Measurements from ENCODE around the gene UST.
"Not testable (repeated sequence)": the region's sequence is repeated elsewhere in the genome, so short reads cannot be mapped to it uniquely, and the experiment has no call there.

UST gene

DNA sequence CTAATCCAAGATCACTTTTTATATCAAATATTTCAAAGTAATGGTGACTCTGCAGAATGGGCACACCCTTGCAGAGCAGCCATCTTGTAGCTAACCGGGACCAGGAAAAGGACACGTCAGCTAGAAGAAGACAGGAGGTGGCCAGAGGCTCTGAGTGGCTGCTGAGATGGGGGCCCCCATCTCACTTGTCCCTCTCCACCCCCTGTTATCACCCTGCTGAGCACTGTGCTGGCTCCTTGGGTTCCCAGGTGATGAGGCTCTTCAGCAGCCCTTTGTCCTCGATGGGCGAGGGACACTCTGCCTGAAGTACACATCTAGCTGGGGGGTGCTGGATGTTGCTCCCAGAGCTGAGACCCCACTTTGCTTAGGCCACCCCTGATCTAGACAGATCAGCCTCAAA is 126.3 kb downstream of the UST start:
- no peak for ATAC-seq

DNA sequence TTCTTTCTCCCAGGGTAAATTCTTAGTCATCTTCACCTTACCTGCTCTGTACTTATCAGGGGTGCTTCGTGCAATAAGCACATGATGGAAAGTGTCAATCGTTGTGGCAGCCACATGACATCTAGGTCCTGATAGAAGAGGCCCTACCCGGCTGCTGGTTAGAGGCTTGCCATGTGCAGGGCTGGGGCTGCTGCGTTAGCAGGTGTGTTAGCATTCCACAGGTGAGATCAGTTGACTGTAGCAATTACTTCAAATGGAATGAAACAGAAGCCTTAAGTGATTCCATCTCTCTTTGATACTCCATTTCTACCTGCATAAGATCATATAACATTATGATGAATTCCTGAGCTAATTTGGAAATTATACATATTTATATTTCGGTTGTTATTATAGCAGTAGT is 127.0 kb downstream of the UST start:
- ATAC-seq: peak in 1 of 2 donors; percentile 39

DNA sequence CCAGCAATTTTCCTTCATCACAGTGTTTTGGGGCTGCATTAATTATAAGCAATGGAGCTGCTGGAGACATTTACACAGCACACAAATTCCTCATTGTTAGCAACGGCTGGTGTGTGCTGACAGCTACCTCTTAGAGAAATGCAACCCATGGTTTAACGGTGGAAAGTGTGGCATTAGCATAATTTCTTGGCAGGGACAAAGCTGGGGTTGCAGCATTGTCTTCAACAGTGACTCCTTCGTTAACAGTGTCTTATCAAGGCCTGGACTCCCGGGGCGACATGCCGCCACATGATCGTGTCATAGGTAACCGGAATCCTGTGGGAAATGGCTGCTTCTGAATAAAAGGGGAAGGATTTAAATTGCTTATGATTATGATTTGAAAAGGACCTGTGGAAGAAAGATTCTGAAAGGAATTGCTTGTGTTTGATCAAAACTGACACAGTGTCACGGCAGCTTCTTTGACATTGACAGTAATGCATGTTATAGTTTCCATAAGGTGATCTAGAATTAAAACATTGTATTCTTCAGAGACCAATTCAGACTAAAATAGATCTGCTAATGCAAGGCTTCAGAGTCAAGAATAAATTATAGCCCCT is 128.0 kb downstream of the UST start:
- ATAC-seq: no peak

DNA sequence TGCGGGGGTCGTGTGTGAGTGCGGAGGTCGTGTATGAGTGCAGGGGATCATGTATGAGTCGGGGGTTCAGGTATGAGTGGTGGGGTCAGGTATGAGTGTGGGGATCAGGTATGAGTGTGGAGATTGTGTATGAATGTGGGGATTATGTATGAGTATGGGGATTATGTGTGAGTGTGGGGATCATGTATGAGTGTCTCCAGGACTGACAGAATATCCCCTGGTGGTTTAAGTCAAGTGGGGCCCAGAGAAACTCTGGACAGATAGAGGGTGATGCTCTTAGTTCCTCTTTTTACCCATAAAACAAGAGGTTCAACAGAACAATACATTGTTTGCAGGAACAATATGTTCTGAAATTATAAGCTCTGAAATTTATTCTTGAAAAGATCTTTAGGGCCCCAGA is 131.9 kb downstream of the UST start:
- ATAC-seq: peak; percentile 32 to 64

DNA sequence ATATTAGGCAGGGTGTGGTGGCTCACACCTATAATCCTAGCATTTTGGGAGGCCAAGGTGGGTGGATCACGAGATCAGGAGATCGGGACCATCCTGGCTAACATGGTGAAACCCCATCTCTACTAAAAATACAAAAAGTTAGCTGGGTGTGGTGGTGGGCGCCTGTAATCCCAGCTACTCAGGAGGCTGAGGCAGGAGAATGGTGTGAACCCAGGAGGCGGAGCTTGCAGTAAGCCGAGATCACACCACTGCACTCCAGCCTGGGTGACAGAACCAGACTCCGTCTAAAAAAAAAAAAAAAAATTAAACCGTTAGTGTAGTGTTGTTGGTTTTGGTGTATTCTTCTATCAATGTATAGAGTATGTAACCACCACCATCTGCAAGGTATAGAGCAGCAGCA is 133.9 kb downstream of the UST start:
- not testable (repeated sequence) for ATAC-seq

DNA sequence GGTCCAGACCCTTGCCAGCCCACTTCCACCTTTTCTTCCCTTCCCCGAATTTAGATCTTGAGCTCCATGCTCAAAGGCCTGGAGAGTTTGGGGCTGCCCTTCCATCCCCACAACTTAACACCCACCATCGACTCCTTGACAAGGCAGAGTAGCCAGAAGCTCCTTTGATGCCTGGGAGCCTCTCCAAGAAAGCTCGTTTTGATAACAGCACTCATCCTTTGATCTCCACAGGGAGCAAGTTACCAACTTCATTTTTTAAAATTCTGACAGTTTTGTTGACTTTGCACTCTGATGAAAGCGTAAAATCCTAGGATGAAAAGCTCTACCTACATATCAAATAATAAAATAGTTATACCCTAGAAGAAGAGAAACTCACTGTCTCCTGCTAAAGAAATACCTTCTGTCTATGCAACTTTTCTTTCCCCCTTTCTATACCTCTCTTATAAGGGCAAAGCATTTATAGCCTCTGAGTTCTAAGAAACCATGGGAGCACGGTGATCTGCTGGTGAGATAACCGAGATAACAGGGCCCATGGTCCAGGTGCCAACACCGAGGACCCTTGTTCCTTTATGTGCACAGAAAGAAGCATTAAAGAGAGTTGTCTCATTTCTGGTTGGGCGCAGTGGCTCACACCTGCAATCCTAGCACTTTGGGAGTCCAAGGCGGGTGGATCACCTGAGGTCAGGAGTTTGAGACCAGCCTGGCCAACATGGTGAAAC is 134.9 kb downstream of the UST start:
- no peak for ATAC-seq

DNA sequence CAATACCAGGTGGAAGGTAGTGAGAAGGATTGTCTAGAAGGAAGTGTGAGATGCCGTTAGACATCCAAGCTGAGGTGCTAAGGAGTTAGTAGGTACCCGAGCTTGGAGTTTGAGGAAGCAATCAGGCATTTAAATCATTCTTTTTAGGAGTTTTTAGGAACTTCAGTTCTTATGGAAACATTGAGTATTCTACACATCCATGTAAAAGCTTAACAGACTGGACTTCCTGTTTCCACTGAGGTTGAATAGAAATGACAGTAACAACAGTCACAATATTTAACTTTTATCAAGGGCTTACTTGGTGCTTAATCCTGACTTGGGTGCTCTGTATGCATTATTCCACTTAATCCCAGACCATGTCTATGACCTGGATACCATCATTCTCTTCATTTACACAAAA is 136.4 kb downstream of the UST start:
- no peak for ATAC-seq

DNA sequence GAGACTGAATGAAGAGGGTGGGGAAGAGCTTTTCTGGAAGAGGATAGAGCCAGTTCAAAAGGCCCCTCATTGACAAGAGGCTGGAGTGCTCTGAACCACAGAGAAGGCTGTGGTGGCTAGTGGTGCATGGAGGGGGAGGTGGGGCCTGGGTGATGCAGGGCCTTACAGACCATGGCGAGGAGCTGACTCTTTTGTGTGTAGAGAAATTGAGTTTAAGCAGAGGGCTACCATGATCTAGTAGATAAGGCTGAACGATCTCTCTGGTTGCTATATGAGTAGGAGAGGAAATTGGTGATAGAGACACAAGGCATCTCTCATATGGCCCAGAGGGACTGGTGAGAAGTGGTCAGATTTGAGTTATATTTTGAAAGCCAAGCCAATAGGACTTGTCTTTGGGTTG is 137.6 kb downstream of the UST start:
- peak; percentile 28 to 41 for ATAC-seq

DNA sequence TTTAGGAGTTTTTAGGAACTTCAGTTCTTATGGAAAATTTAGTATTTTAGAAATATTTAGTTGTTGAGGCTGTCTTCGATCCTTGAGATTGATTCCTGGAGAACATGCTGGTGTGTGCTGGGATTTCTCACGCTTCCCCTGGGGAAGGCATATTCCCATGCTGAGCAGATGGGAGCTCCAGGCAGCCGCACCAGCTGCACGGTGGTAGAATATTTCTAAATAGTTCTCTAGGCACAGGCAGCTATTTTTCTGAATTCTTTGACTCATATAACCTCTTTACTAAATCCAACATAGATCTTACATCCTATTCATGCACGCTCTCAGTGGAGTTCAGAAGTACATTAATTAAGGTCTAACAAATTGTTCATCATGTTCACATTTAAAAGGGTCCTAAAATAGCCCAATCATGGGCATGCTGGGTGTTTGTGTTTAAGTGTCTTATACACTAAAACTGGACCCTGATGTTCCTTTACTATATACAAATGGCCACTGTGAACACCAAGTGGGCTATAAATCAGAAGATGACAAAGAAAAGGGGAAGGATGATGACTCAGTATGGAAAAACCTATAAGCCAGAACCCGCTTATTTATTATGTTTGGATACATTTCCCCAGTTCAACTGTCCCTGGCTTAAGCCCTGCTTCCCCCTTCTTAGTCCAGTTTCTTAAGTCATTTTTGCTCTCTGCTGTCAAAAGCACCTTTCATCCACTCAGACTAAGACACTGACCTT is 138.5 kb downstream of the UST start:
- ATAC-seq: no peak

DNA sequence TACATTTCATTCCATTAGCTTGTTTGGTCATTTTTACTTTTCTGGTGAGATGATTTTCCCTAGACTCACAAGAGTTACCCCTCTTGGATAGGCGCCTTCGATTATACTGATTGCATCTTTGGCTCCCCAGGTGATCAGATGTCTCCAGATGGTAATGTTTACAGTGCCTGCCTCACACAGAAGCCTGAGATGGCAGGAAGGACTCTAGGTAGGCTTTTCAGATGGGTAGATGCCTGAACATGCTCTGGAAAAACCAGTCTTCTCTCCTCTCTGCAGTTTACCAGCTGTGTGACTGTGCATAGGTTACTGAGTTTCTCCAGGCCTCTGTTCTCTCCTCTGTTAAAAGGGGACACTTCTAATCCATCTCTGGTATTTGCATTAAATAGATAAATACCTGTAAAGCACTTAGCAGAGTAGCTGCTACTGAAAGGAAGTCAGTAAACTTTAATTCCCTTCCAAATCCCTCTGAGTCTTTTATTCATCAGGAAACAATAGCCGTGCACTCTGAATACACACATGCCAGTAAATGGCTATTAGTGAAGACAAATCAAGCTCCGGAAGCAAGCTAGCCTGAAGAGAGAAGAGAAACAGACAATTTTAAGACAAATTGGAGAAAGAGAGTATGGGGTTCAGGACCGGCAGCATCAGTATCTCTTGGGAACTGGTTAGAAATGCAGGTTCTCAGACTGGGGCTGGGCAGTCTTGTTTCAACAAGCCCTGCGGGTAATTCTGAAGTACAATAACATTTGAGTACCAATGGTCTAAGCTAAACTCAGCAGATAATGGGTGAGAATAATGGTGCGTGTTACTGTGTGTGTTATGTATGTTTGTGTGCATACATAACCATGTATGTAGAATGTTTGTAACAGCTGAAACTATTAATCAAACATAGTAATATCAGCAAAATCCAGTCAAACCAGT is 139.4 kb downstream of the UST start:
- ATAC-seq: no peak

DNA sequence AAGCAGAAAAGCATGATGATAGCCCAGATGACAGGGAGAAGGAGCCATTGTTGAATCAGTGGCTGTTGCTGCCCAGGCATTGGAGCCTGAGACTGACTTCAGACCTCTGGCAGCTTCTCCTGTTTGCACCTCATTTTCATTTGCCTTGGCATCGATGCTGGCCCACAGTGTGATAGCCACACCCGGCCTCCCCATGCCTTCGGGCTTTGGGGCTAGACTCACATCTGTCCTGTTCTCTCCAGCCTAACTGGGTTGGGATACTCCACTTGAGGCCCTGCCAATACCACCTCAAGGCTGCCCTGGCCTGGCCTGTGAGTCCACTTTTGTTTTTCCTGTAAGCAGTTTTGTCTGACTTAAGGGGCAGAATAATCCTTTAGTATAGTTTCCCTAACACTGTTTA is 140.4 kb downstream of the UST start:
- no peak for ATAC-seq

DNA sequence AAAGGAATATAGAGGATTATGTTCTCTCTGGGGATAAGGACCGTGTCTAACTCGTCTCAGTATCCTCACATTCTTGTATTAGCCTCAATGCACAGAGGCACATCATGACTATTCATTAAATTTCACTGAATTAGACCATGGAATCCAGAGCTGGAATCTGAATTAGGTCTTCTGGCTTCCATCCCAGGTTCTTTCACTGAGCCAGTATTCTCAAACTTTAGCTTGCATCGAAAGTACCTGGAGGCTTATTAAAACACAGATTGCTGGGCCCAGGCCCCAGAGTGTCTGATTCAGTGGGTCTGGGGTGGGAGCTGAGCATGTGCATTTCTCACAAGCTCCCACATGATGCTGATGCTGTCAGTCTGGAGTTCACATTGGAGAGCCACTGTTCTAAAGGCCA is 142.0 kb downstream of the UST start:
- no peak for ATAC-seq

DNA sequence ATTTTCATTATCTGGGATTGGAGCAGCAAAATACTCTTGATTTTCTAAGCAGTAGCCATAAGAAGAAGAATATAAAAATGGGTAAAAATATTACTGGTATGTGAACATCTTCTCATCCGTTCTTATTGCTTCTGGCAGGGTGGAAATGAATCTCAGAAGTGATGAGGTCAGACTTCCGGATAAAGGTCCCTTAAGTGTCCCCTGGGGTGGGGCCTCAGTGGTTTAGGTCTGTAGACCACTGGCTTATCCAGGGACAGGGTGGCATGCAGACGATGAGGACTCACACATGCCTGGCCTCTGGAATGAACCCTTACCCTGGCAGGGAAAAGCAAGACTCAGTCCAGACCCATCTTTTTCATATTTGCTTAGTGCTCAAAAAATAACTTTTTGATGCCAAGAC is 143.3 kb downstream of the UST start:
- ATAC-seq: no peak

DNA sequence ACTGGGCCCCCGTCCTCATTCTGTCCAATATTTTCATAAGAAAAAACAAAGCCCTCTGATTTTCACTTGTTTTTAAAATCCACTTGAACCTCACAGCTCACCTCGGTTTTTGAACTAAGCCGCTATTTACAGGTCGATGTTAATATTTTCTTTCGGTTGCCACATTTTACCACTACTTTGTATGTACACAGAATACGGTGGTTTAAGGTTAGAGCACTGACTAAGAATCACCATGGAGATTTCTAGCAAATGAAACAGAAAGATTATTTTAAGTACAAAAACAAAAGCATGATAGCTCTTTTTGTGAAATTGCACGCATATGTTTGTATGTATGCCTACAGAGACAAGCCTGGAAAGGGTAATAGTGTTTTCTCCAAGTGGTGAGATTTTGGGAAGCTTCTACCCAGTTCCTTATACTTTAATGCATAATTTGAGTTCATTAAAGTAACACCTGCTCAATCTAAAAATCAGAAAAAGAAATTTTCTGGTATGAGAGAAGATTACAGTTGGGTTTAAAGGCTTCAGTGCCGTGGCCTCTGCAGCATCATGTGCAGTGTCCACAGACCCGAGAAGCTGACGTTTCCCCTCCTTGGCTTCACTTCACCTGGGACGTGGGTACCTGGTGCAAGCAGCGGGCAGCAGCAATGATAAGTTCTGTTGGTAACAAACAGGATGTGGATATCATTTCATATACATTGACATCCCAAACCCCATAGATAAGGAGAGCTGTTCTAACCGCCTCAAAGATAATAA is 144.0 kb downstream of the UST start:
- ATAC-seq: peak in 1 of 2 donors; percentile 17

DNA sequence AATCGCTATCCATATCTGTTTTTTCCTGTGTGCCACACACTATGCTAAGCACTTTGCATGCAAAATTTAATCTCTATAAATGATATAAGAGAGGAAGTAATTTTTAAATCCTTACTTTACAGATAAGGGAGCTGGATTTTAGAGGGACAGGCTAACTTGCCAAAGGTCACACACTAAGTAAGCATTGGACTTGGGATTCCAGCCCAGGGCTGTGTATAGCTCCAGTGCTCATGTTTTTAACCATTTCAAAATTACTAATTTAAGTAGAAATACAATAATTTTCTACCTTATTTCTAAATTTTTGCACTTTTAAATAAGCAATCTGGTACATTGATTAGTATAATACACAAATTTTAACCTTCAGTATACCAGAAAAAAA is 144.6 kb downstream of the UST start:
- ATAC-seq: no peak

DNA sequence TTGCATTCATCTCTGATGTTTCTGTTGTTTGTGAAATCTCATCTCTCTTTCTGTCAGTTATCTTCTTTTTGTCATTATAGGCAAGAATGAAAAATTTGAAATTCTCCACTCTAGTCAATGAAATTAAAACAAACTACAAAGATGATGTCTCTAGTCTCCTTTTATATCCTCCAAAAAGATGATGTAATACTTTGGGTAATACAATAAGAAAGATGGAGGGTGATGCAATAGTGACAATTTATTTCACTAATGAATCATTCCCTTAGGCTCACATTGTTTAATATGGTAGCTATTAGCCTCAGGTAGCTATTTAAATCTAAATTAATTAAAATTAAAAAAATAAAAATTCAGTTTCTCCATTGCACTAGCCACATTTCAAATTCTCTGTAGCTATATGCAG is 145.4 kb downstream of the UST start:
- ATAC-seq: peak in 1 of 2 donors; percentile 24

DNA sequence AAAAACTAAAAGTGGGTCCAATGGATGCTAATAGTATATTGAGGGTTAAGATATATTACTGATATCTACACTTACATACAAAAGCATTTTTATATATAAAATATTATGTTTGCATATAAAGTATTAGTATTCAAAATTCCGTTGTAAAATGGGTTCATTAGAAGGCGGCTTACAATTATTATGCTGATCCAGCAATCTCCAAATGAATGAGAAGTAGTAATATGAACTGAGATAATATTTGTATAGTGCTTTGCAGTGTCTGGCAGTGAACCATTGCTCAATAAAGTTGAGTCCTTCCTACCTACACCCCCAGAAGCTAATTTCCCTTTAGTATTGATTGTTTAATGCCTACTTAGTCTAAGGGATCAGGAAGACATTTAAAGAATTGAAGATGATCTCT is 146.2 kb downstream of the UST start:
- no peak for ATAC-seq

DNA sequence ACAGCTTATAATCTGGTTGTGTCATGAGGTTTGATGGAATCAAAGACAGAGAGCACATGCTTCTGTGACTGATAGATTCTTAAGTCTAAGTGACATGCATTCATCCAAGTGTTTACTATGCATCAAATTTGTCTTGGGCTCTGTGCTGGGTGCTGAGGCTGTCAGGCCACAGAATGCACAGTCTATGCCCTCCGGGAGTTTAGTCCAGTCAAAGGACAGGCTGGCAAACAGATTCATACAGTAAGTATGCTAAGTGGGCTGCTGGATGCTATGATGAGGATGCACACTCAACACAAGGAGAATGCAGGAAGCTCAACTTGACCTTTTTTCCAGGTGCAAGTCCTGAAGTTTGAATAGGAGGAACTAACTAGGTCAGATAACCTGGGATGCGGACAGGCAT is 146.7 kb downstream of the UST start:
- no peak for ATAC-seq

DNA sequence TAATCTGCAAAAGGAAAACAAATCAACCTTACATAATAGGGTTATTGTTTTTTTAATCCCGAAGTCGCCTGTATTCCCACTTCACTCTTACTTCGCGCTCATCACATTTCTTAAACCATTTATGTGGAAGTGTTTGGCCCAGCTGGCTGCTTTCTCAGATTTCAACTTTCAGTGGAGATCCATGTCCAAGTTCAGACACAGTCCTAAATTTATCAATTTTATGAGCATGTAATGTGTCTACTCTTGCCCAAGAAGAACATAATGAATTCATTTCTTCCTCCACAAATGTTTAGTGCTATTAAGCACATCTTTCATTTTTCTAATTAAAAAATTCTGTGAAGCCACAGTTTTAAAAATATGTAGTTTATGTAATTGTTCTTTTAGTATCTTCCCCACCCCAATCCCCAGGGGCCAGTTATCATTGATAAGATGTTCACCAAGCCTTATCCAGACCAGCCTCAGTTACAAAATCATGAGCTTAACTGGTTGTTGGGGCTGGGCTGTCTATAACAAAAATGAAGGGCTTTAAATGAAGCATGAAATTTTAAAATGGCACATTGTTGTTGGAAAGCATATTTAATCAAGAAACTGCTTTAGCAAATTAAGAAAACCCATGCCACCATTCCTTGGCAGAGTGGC is 151.7 kb downstream of the UST start:
- no peak for ATAC-seq

DNA sequence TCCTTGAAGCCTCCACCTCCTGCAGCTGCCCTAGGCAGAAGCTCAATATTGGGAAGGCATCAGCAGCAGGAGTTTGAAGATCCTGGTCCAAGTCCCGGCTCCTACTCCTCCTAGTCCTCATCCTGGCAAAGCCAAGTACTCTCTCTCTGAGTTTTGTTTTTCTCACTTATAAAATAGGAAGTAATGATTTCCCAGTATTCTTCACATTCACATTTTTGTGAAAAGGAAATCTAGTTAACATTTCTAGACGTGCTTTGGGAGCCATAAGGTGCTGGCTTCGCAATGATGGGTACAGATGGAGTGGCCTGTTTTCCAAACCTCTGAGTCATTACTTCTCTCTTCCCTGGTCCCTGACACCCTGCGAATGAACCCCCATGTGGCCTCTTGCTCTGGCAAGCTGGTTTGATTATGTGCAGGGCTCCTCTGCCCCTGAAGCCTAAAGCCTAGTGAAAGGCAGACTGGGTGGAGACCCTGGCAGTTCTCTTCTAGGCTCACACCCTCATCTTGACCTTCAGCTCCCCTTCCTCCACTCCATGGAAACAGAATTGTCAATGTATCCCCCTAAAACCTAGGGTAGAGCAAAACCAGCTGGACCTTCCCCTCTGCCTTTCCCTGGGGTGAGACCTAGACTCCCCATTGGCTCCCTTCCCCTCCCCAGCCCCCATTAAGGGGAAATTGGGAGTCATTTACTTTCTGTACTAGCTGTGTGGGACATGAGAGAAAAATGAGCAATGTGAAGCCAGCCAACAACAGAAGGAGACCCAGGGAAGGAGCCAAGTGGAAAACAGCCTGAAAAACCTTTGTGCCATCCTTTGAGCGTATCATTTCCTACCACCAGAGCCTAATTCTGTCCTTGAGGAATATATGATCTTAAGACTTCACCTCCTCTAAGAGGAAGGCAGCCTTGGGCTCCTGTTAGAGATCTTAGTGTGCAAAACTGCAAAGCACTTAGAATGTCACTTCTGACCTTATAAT is 158.4 kb downstream of the UST start:
- no peak for ATAC-seq

DNA sequence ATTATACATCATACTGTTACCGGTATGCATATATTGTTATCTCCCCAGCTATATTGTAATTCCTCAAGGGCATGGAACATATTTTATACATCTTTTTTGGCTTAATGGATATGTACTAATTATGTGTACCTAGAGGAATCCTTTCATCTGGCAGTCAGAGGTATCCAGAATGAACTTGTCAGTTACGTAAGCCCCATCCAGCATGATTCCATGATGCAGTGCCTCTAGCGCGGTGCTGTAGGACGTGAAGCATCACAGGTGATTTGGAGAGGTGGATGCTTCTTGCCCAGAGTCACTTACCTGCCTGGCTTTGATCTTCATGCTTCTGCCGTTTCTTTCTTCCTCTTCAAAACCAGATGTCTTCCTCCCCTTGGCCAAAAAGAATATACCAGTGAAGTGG is 159.1 kb downstream of the UST start:
- no peak for ATAC-seq
